ENCODE data around the gene STRBP.

DNA sequence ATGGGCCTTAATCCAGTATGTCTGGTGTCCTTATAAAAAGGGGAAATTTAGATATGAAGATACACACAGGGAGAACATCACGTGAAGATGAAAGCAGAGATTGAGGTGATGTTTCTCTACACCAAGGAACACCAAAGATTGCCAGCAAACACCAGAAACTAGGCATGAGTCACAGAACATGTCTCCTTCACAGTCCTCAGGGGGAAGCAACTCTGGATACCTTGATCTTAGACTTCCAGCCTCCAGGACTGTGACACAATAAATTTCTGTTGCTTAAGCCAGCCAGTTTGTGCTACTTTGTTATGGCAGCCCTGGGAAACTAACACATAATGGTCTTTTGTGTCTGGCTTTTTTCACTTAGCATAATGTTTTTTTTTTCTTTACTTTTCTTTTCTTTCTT lies 41.2 kb upstream of the STRBP start:
- no peak for TF ChIP-seq POLR2A (IDR thresholded peaks at IDR 0.05)
- TF ChIP-seq, protein P1, sequence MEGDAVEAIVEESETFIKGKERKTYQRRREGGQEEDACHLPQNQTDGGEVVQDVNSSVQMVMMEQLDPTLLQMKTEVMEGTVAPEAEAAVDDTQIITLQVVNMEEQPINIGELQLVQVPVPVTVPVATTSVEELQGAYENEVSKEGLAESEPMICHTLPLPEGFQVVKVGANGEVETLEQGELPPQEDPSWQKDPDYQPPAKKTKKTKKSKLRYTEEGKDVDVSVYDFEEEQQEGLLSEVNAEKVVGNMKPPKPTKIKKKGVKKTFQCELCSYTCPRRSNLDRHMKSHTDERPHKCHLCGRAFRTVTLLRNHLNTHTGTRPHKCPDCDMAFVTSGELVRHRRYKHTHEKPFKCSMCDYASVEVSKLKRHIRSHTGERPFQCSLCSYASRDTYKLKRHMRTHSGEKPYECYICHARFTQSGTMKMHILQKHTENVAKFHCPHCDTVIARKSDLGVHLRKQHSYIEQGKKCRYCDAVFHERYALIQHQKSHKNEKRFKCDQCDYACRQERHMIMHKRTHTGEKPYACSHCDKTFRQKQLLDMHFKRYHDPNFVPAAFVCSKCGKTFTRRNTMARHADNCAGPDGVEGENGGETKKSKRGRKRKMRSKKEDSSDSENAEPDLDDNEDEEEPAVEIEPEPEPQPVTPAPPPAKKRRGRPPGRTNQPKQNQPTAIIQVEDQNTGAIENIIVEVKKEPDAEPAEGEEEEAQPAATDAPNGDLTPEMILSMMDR (IDR thresholded peaks at IDR 0.05): no peak
